ENCODE measurements around the gene ZFPL1.

ZFPL1 gene

GRCh38 chr11:65095974-65096806 lies 12.2 kb downstream of the ZFPL1 start, which contains the start of gene VPS51:
Gene VPS51, plus strand, starts transcription at chr11:65096214. Its CDS starts 37 bp downstream, at chr11:65096251.
- DNase-seq: no peak

GRCh38 chr11:65096926-65097325 lies 12.9 kb downstream of the ZFPL1 start:
- no peak for DNase-seq

GRCh38 chr11:65100674-65101350 lies 16.8 kb downstream of the ZFPL1 start:
- DNase-seq: no peak

- DNase-seq: no peak
These were observed 18.4 kb downstream of the ZFPL1 start for GRCh38 chr11:65102142-65103095.

- no peak for DNase-seq
These were observed 19.5 kb downstream of the ZFPL1 start for GRCh38 chr11:65103476-65103875.

- no peak for DNase-seq
These were observed 20.6 kb downstream of the ZFPL1 start for GRCh38 chr11:65104628-65105027.

- no peak for DNase-seq
These were observed 23.1 kb downstream of the ZFPL1 start for GRCh38 chr11:65107078-65107477.

- no peak for DNase-seq
These were observed 23.9 kb downstream of the ZFPL1 start for GRCh38 chr11:65107751-65108468.

- DNase-seq: no peak
These were observed 24.6 kb downstream of the ZFPL1 start for GRCh38 chr11:65108469-65109123.

- DNase-seq: no peak
These were observed 25.5 kb downstream of the ZFPL1 start for GRCh38 chr11:65109231-65110198.

GRCh38 chr11:65110354-65110861 lies 26.4 kb downstream of the ZFPL1 start:
- no peak for DNase-seq

GRCh38 chr11:65111159-65111743 lies 27.2 kb downstream of the ZFPL1 start:
- no peak for DNase-seq

GRCh38 chr11:65111744-65112545 lies 27.9 kb downstream of the ZFPL1 start, which contains the start of gene TM7SF2:
Gene TM7SF2, plus strand, starts transcription at chr11:65111872. Its CDS starts 144 bp downstream, at chr11:65112016.
- DNase-seq: no peak

GRCh38 chr11:65112546-65113360 lies 28.7 kb downstream of the ZFPL1 start:
- DNase-seq: no peak

- DNase-seq: no peak
These were observed 29.3 kb downstream of the ZFPL1 start for GRCh38 chr11:65113361-65113756.

GRCh38 chr11:65113839-65114238 lies 29.8 kb downstream of the ZFPL1 start:
- no peak for DNase-seq

GRCh38 chr11:65114538-65115171 lies 30.6 kb downstream of the ZFPL1 start:
- DNase-seq: no peak

Data from cortex of kidney (tissue), 1 donor.